NCI-H2196 (cell line): Measurements from ENCODE around the gene ETV4.
"Not testable (repeated sequence)": the region's sequence is repeated elsewhere in the genome, so short reads cannot be mapped to it uniquely, and the experiment has no call there.

Source experiments
- DNase-seq: peaks from one replicate; lab custom pipeline; 2025; ENCODE audit not compliant: unreplicated experiment; lab: John Stamatoyannopoulos, UW

The ETV4 gene

DNA sequence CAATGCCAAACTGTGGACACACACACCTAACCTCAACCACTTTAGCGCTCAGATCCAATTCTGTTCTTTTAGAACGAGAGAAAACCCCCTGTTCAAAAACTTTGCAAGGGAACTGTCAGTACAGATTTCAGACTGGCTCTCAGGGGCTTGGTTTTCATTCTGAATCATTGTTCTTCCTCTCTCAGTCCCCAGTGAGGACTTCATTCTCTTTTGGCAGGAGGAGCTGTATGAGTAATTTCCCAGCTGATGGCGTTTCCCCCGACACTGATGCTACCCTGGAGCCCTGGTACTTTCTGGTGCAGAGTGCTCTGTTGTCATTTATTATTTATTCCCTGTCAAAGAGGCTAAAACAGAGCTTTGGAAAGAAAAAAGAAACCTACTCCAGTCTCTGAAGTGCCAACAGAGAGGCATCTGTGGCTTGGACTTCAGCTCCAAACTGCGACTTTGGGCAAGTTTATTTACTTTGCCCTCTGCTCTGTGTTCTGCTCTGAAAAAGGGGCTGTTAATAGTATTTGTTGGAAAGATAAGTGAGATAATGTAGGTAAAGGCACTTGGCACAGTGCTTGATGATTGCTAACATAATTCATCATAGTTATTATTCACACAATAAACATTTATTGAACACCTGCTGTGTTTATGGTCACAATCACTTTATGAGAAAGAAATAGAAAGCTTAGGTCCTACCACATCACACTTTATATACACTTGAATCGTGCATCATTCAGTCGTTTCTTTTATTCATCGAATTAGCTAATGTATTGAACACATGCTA is 28.3 kb downstream of the ETV4 start:
- no peak for DNase-seq

DNA sequence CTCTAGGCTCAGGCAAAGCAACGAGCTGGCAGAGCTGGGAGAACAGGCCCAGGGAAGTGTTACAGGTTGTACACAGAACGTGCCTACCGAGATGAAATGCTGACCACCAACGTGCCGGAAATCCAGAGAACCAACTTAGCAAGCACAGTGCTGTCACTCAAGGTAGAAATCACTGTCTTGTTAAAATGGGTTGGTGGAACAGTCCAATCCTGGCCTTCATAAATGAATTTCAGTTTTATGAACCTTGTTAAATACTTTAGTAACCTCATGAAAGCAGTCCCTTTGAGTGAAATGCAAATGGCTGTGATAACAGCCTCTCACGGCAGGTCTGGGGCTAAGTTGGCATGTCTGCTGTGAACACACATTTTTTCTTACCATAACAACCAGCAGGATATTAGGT is 29.0 kb downstream of the ETV4 start:
- no peak for DNase-seq

DNA sequence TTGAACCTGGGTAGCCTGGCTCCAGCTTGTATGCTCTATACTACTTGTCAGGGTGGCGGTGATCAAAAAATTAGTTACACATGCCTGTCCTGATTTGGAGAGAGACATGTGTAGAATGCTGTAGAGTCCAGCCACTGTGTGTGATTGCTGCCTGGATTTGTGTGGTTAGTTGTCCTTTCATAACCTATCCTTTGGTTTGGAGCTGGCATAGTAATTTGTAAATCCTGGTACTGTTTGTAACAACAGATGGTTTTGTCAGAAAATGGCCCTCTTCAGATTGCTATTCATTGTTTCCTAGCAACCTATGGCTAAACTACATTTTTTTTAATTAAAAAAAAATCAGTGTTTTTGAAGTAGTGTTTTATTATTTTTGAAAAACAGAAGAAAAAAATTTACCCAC is 30.5 kb downstream of the ETV4 start:
- no peak for DNase-seq

- not testable (repeated sequence) for DNase-seq
Measured at GRCh38 chr17:43511199-43511598, 34.9 kb downstream of the ETV4 start.

DNA sequence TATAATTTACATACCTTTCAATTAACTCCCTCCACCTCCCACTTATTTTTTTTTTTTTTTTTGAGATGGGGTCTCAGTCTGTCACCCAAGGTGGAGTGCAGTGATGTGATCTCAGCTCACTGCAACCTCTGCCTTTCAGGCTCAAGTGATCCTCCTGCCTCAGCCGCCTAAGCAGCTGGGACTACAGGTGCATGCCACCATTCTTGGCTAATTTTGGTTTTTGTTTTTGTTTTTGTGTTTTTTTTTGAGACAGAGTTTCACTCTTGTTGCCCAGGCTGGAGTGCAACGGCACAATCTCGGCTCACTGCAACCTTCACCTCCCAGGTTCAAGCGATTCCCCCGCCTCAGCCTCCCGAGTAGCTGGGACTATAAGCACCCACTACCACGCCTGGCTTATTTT is 36.7 kb downstream of the ETV4 start:
- not testable (repeated sequence) for DNase-seq

DNA sequence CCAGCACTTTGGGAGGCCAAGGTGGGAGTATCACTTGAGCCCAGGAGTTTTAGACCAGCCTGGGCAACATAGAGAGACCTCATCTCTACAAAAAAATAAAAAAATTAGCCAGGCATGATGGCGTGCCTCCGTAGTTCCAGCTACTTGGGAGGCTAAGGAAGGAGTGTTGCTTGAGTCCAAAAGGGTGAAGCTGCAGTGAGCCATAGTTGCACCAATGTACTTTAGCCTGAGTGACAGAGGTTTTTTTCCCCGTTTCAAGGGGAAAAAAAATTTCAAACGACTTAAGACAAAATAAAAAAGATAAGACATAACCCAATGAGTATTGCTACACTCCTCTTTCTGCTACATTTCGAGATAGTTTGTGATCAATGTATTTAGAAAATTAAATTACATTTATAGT is 55.5 kb downstream of the ETV4 start:
- no peak for DNase-seq

GRCh38 chr17:43483674-43484551 is 62.2 kb downstream of the ETV4 start, which contains the start of gene DHX8:
Gene DHX8, plus strand, starts transcription at chr17:43483975. Its CDS starts 63 bp downstream, at chr17:43484038.
- DNase-seq = peak; percentile 99

GRCh38 chr17:43482103-43483012 is 63.8 kb downstream of the ETV4 start:
- DNase-seq = no peak

DNA sequence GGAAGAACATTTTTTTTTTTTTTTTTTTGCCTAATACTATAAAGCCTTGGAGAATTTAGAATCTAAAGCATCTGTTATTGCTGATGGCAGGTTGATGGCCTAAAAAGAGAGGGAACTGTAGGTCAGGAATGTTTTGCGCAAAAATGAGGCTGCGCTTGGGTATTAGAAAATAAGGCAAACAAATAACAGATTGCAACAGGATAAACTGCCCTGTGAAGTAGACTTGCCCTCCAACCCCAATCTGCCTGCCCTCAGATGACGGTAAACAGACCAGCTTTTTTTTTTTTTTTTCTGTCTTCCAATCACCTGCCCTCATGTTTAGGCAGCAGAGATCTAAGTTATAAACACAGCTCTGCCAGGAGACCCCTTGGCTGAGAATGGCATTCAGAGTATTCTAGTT is 66.2 kb downstream of the ETV4 start:
- DNase-seq = no peak
